BJ (cell line): ENCODE data around the gene KIF9. TPM values are rescaled to one million over a fixed set of nuclear protein-coding genes. Genes with fewer than 3 reads are reported as not detected.
"Not testable (repeated sequence)": the region's sequence is repeated elsewhere in the genome, so short reads cannot be mapped to it uniquely, and the experiment has no call there.

Source experiments
- CTCF ChIA-PET: fragments of 350-600 bp; formaldehyde crosslinking; extraction: SDS; loops from one replicate; lab custom pipeline; 2021; ENCODE audit warnings: antibody characterized with exemption, inconsistent platforms; lab: Yijun Ruan, JAX
- POLR2A ChIA-PET: fragments of 300-600 bp; sonication (Branson Sonifier 250); formaldehyde crosslinking; extraction: SDS; loops from one replicate; lab custom pipeline; 2021; ENCODE audit warnings: antibody characterized with exemption; lab: Charles Lee
- DNase-seq: peaks from one replicate; pipeline ENCODE4 v3.0.0-alpha.2; 2011; ENCODE audit warnings: low read depth
- H3K27me3 ChIP-seq: 2 replicates; pipeline ENCODE4 v1.6.0; 2011; ENCODE audit warnings: low read length; ENCODE audit not compliant: control insufficient read depth, insufficient read depth
- H3K36me3 ChIP-seq: 2 replicates; pipeline ENCODE4 v1.5.1; 2011; ENCODE audit warnings: low read length; ENCODE audit not compliant: control insufficient read depth, insufficient read depth
- H3K4me3 ChIP-seq: 2 replicates; pipeline ENCODE4 v1.5.1; 2011; ENCODE audit warnings: low read depth, mild to moderate bottlenecking, control low read depth, low read length
- CTCF ChIP-seq: IDR thresholded peaks from 2 replicates; pipeline ENCODE4 v1.5.1; 2011; ENCODE audit warnings: low read depth, mild to moderate bottlenecking, control low read depth, inconsistent platforms, low read length, moderate library complexity; ENCODE audit not compliant: insufficient read depth
- polyA plus RNA-seq: library from polyadenylated mRNA; depleted of rRNA; stranded (reverse); fragments of >200 nt; gene quantifications from 2 replicates; pipeline ENCODE4 v1.2.3, GENCODE V29; 2011

Gene KIF9
- polyA plus RNA-seq, 1 experiment, result 2.5 TPM

- DNase-seq, result no peak
- Histone ChIP-seq H3K36me3 (no peaks in the 10 kb centered on the region), H3K4me3 (no peak overlapping the region), H3K27me3 (peaks cover 2% of the 10 kb centered on the region; the same call in 1 of the 2 replicates)
- POLR2A ChIA-PET, result no interaction called here
- CTCF ChIA-PET, result interaction anchor here (1.6 kb wide), 1 partner anchor 63 kb away, joined by 6 read pairs; no protein-coding TSS in a partner anchor
- TF ChIP-seq CTCF, result no peak
Measured at GRCh38 chr3:47261301-47261700, 21.3 kb downstream of the KIF9 start.

GRCh38 chr3:47260605-47261004 lies 22.0 kb downstream of the KIF9 start:
- Histone ChIP-seq H3K27me3 (peaks cover 2% of the 10 kb centered on the region; the same call in 1 of the 2 replicates), H3K4me3 (no peak overlapping the region), H3K36me3 (no peaks in the 10 kb centered on the region)
- no peak for DNase-seq
- CTCF ChIA-PET, result interaction anchor here (0.6 kb wide), 1 partner anchor 77 kb away, joined by 3 read pairs; no protein-coding TSS in a partner anchor
- no peak for TF ChIP-seq CTCF
- POLR2A ChIA-PET, result no interaction called here

- TF ChIP-seq CTCF, result no peak
- Histone ChIP-seq H3K36me3 (no peaks in the 10 kb centered on the region), H3K4me3 (no peak overlapping the region), H3K27me3 (peaks cover 2% of the 10 kb centered on the region; the same call in 1 of the 2 replicates)
- ChIA-PET CTCF (no interaction called here), POLR2A (no interaction called here)
- DNase-seq, result no peak
Measured at GRCh38 chr3:47259114-47259513, 23.5 kb downstream of the KIF9 start.

- DNase-seq, H3K27me3 ChIP-seq, H3K36me3 ChIP-seq, POLR2A ChIA-PET, CTCF ChIA-PET, H3K4me3 ChIP-seq: not testable (repeated sequence)
Measured at GRCh38 chr3:47256331-47256730, 26.3 kb downstream of the KIF9 start.

GRCh38 chr3:47251689-47252088 lies 30.9 kb downstream of the KIF9 start:
- TF ChIP-seq CTCF, result no peak
- Histone ChIP-seq H3K27me3 (no peaks in the 10 kb centered on the region), H3K4me3 (no peak overlapping the region), H3K36me3 (no peaks in the 10 kb centered on the region)
- ChIA-PET CTCF (interaction anchor here (0.9 to 1.9 kb wide), 5 partner anchors 15 to 72 kb away, joined by 3 to 8 read pairs (median 5); no protein-coding TSS in a partner anchor), POLR2A (no interaction called here)
- DNase-seq, result no peak

- H3K27me3 ChIP-seq, DNase-seq, H3K4me3 ChIP-seq, H3K36me3 ChIP-seq, POLR2A ChIA-PET: not testable (repeated sequence)
- CTCF ChIA-PET, result interaction anchor here (0.9 to 1.9 kb wide), 7 partner anchors 14 to 118 kb away, joined by 3 to 8 read pairs (median 3); no protein-coding TSS in a partner anchor
Measured at GRCh38 chr3:47251085-47251484, 31.5 kb downstream of the KIF9 start.
